GM12864 (cell line): ENCODE measurements around the gene SFTA2.
"Not testable (repeated sequence)": the region's sequence is repeated elsewhere in the genome, so short reads cannot be mapped to it uniquely, and the experiment has no call there.

ENCODE experiments used
- DNase-seq: peaks from one replicate; pipeline ENCODE4 v3.0.0-alpha.2; 2011; ENCODE audit warnings: low read depth
- H3K4me3 ChIP-seq: 2 replicates; pipeline ENCODE4 v1.5.1; 2011; ENCODE audit warnings: mild to moderate bottlenecking, low read depth, low read length, control low read depth
- CTCF ChIP-seq: IDR thresholded peaks from 2 replicates; pipeline ENCODE4 v1.5.1; 2011; ENCODE audit warnings: low read depth, mild to moderate bottlenecking, moderate library complexity, low read length, control low read depth, inconsistent platforms; ENCODE audit errors: missing control alignments

SFTA2 gene

GRCh38 chr6:30902709-30903108 is 29.3 kb downstream of the SFTA2 start:
- no peak for TF ChIP-seq CTCF
- no peak for DNase-seq
- no peak overlapping the region for H3K4me3 ChIP-seq

GRCh38 chr6:30902196-30902595 is 29.8 kb downstream of the SFTA2 start:
- DNase-seq, H3K4me3 ChIP-seq: not testable (repeated sequence)

- no peak for TF ChIP-seq CTCF
- no peak overlapping the region for H3K4me3 ChIP-seq
- DNase-seq: no peak
These were observed 30.5 kb downstream of the SFTA2 start for GRCh38 chr6:30901436-30901835.

GRCh38 chr6:30900863-30901417 is 31.0 kb downstream of the SFTA2 start:
- no peak overlapping the region for H3K4me3 ChIP-seq
- TF ChIP-seq CTCF: no peak
- no peak for DNase-seq

GRCh38 chr6:30898750-30899360 is 33.1 kb downstream of the SFTA2 start:
- no peak for TF ChIP-seq CTCF
- H3K4me3 ChIP-seq: no peak overlapping the region
- no peak for DNase-seq

- DNase-seq: no peak
- TF ChIP-seq CTCF: no peak
- no peak overlapping the region for H3K4me3 ChIP-seq
These were observed 34.1 kb downstream of the SFTA2 start for GRCh38 chr6:30897882-30898281.

GRCh38 chr6:30896541-30896940 is 35.4 kb downstream of the SFTA2 start:
- DNase-seq: no peak
- H3K4me3 ChIP-seq: no peak overlapping the region
- no peak for TF ChIP-seq CTCF
